Measurements from ENCODE around the gene CHST15.
A peak's percentile ranks its signal among the peaks of the same experiment; 100 is the strongest.

Gene CHST15

GRCh38 chr10:124082555-124082954 is 10.8 kb downstream of the CHST15 start:
- DNase-seq (ENCODE audit: low spot score), result no peak

GRCh38 chr10:124081547-124082140 is 11.8 kb downstream of the CHST15 start:
- no peak for DNase-seq (ENCODE audit: low spot score)

GRCh38 chr10:124079864-124080263 is 13.5 kb downstream of the CHST15 start:
- DNase-seq (ENCODE audit: low spot score), result no peak

GRCh38 chr10:124078714-124079113 is 14.7 kb downstream of the CHST15 start:
- DNase-seq (ENCODE audit: low spot score), result no peak

GRCh38 chr10:124078028-124078427 is 15.4 kb downstream of the CHST15 start:
- no peak for DNase-seq (ENCODE audit: low spot score)

- DNase-seq (ENCODE audit: low spot score), result no peak
These were observed 16.0 kb downstream of the CHST15 start for GRCh38 chr10:124077208-124077993.

- DNase-seq (ENCODE audit: low spot score), result no peak
These were observed 17.2 kb downstream of the CHST15 start for GRCh38 chr10:124076148-124076733.

- DNase-seq (ENCODE audit: low spot score), result no peak
These were observed 18.0 kb downstream of the CHST15 start for GRCh38 chr10:124075231-124075955.

- peak; percentile 17 for DNase-seq (ENCODE audit: low spot score)
These were observed 18.8 kb downstream of the CHST15 start for GRCh38 chr10:124074501-124075109.

- no peak for DNase-seq (ENCODE audit: low spot score)
These were observed 19.4 kb downstream of the CHST15 start for GRCh38 chr10:124073978-124074377.

- no peak for DNase-seq (ENCODE audit: low spot score)
These were observed 20.9 kb downstream of the CHST15 start for GRCh38 chr10:124072541-124072940.

- DNase-seq (ENCODE audit: low spot score), result no peak
These were observed 21.3 kb downstream of the CHST15 start for GRCh38 chr10:124072106-124072505.

GRCh38 chr10:124071141-124071540 is 22.3 kb downstream of the CHST15 start:
- DNase-seq (ENCODE audit: low spot score), result no peak

- no peak for DNase-seq (ENCODE audit: low spot score)
These were observed 22.7 kb downstream of the CHST15 start for GRCh38 chr10:124070666-124071065.

- no peak for DNase-seq (ENCODE audit: low spot score)
These were observed 23.8 kb downstream of the CHST15 start for GRCh38 chr10:124069341-124070264.

GRCh38 chr10:124068929-124069328 is 24.5 kb downstream of the CHST15 start:
- no peak for DNase-seq (ENCODE audit: low spot score)

- no peak for DNase-seq (ENCODE audit: low spot score)
These were observed 25.5 kb downstream of the CHST15 start for GRCh38 chr10:124067825-124068400.

GRCh38 chr10:124066781-124067714 is 26.4 kb downstream of the CHST15 start:
- no peak for DNase-seq (ENCODE audit: low spot score)

GRCh38 chr10:124066126-124066700 is 27.2 kb downstream of the CHST15 start:
- DNase-seq (ENCODE audit: low spot score), result no peak
